Endothelial cell of umbilical vein (primary cell): ENCODE results near the gene CCDC188. TPM values are rescaled to one million over a fixed set of nuclear protein-coding genes. Genes with fewer than 3 reads are reported as not detected.

ENCODE experiments used
- BruUV-seq: library from RNA; stranded (reverse); fragments of 400-500 nt; replicated peaks from 2 replicates; lab custom pipeline; 2021; lab: Mats Ljungman, UMichigan
- CTCF ChIA-PET: fragments of 300-600, 350-600 bp; sonication (Branson Sonifier 250); formaldehyde crosslinking; loops from one replicate; lab custom pipeline; 2021; ENCODE audit warnings: antibody characterized with exemption, inconsistent platforms; lab: Charles Lee
- POLR2A ChIA-PET: fragments of 300-600, 350-600 bp; sonication (Branson Sonifier 250); formaldehyde crosslinking; loops from one replicate; lab custom pipeline; 2021; ENCODE audit warnings: antibody characterized with exemption, inconsistent platforms; lab: Charles Lee
- DNase-seq: peaks from one replicate; pipeline ENCODE4 v3.0.0-alpha.2; 2011; ENCODE audit warnings: low read depth, low spot score
- FAIRE-seq: peaks from 2 replicates; lab custom pipeline; 2011; peaks lifted over from hg19 to GRCh38; lab: Jason Lieb, UNC
- H2AFZ ChIP-seq: 2 replicates; pipeline ENCODE4 v1.6.0; 2012; ENCODE audit warnings: low read depth, low read length, control low read depth, inconsistent platforms
- H3K27ac ChIP-seq: 2 replicates; pipeline ENCODE4 v1.5.1; 2011; ENCODE audit warnings: low read depth, mild to moderate bottlenecking, control low read depth, low read length, moderate library complexity; ENCODE audit not compliant: insufficient read depth
- H3K27me3 ChIP-seq, 2 experiments: 2 replicates each; pipeline versions ENCODE4 v1.6.0 to v1.6.1; 2011; ENCODE audit warnings: low read length in 2 of 2, mixed read lengths in 1 of 2; ENCODE audit not compliant: control insufficient read depth in 2 of 2, insufficient read depth in 2 of 2
- H3K36me3 ChIP-seq, 2 experiments: 2 replicates in 1 of 2; 3 replicates in 1 of 2; pipeline ENCODE4 v1.5.1; 2011; ENCODE audit warnings: low read length in 2 of 2, mild to moderate bottlenecking in 1 of 2, moderate library complexity in 1 of 2; ENCODE audit not compliant: control insufficient read depth in 2 of 2, insufficient read depth in 2 of 2; ENCODE audit errors: extremely low read depth in 1 of 2
- H3K4me1 ChIP-seq: 3 replicates; pipeline ENCODE4 v1.5.1; 2011; ENCODE audit warnings: mild to moderate bottlenecking, low read length; ENCODE audit not compliant: control insufficient read depth, insufficient read depth; ENCODE audit errors: extremely low read depth
- H3K4me2 ChIP-seq: 2 replicates; pipeline ENCODE4 v1.6.1; 2011; ENCODE audit warnings: low read length, control low read depth, mixed read lengths; ENCODE audit not compliant: insufficient read depth
- H3K4me3 ChIP-seq, 3 experiments: fragments of 200-600 bp in 1 of 3; sonication (generic), shearing (Covaris generic) in 1 of 3; replicated peaks in 1 of 3; 2 replicates each; pipeline ENCODE4 v1.5.1; 2011 to 2016; ENCODE audit warnings: control low read depth in 3 of 3, low read length in 3 of 3, mild to moderate bottlenecking in 2 of 3, inconsistent platforms in 1 of 3, low read depth in 1 of 3, moderate library complexity in 1 of 3; ENCODE audit not compliant: insufficient read depth in 1 of 3
- H3K79me2 ChIP-seq: 2 replicates; pipeline ENCODE4 v1.6.0; 2012; ENCODE audit warnings: low read length, inconsistent platforms; ENCODE audit not compliant: control insufficient read depth, insufficient read depth
- H3K9ac ChIP-seq: replicated peaks from 2 replicates; pipeline ENCODE3; 2011; ENCODE audit warnings: low read length, control low read depth; ENCODE audit not compliant: insufficient read depth; ENCODE audit errors: extremely low read depth
- H3K9me1 ChIP-seq: replicated peaks from 3 replicates; pipeline ENCODE4 v1.6.0; 2011; ENCODE audit warnings: mild to moderate bottlenecking, low read length; ENCODE audit not compliant: control insufficient read depth, insufficient read depth; ENCODE audit errors: extremely low read depth
- H3K9me3 ChIP-seq: replicated peaks from 2 replicates; pipeline ENCODE4 v1.5.1; 2012; ENCODE audit warnings: low read length, inconsistent platforms; ENCODE audit not compliant: control insufficient read depth, insufficient read depth
- H4K20me1 ChIP-seq: replicated peaks from 2 replicates; pipeline ENCODE3; 2011; ENCODE audit warnings: mild to moderate bottlenecking, low read length; ENCODE audit not compliant: control insufficient read depth, insufficient read depth; ENCODE audit errors: extremely low read depth
- FOS ChIP-seq: IDR thresholded peaks from 2 replicates; pipeline ENCODE4 v1.6.1; 2011; ENCODE audit warnings: mild to moderate bottlenecking, low read length, moderate library complexity, borderline replicate concordance; ENCODE audit not compliant: insufficient read depth
- JUN ChIP-seq: IDR thresholded peaks from 2 replicates; pipeline ENCODE4 v1.6.1; 2011; ENCODE audit warnings: borderline replicate concordance, low read depth; ENCODE audit not compliant: insufficient read length, insufficient read depth
- dilution Hi-C: fragments of 300-500 bp; cut with MboI; formaldehyde crosslinking; loops from one replicate; pipeline ENCODE4 v1.15.0; 2019; ENCODE audit warnings: low sequenced_read_pairs; ENCODE audit not compliant: extremely low pct_ligation_motif_present
- intact Hi-C: fragments of 100-400 bp; cut with micrococcal nuclease; formaldehyde crosslinking; loops from one replicate; pipeline ENCODE4 v1.10.0; 2022
- polyA plus RNA-seq, 4 experiments: library from polyadenylated mRNA; depleted of rRNA in 3 of 4; stranded (reverse) in 3 of 4; unstranded in 1 of 4; fragments of >200 nt; gene quantifications; 2 replicates each; pipeline versions ENCODE4 v1.2.1 to v1.2.3, GENCODE V29; 2011 to 2012; ENCODE audit warnings: missing spikeins in 1 of 4
- total RNA-seq: library from RNA; stranded (reverse); gene quantifications from 2 replicates; pipeline ENCODE4 v1.2.3, GENCODE V29; 2021
- TF ChIP-seq, protein P1 (sequence below), 2 donors: IDR thresholded peaks; 1 replicate in 1 of 2; 2 replicates in 1 of 2; pipeline ENCODE4 v1.5.1; 2011; ENCODE audit warnings: low read length in 2 of 2, mild to moderate bottlenecking in 2 of 2, moderate library complexity in 2 of 2, control low read depth in 1 of 2, inconsistent platforms in 1 of 2, low read depth in 1 of 2; ENCODE audit not compliant: insufficient read depth in 1 of 2; ENCODE audit errors: extremely low read depth in 1 of 2

Gene CCDC188
- total and polyA plus RNA-seq, 2 donors (not counting 3 experiments of a cell fraction or from before 2014, with no cell fraction given): 9.4 to 9.8 TPM

DNA sequence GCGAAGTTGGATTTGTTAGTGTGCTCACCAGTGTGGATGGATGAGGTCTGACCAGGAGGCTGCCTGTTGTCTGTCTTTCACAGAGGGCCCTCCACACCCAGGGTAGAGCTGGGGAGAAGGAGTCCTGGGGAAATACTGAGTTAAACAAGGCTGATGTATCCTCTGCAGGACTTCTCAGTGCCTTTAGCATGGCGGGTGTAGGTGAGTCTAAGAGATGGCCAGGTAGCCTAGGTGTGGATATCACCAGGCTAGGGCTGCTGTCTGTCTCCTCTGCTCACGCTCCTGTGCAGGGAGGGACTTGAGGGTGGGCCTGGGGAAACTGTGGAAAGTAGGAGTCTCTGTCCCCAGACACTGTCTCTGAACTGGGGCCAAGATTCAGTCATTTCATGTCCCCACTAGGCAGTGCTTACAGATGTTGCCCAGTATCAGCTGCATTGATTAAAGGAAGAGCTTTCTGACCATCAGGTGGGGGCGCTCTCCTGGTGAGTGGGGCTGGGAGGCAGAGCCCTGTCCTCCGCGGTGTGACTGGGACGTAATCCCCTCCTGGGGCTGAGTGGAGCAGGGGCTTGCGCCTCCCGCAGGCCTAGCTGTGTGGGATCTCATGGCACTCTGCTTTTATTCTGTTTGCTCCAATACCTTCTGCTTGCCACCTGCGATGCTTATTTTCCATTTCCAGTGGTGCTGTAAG is 35.5 kb upstream of the CCDC188 start:
- no peaks in the 10 kb centered on the region for H4K20me1 ChIP-seq
- intact Hi-C loops (no loop called here), dilution Hi-C loops (no loop called here)
- H3K9me3 ChIP-seq: no peaks in the 10 kb centered on the region
- H3K27me3 ChIP-seq: no peaks in the 10 kb centered on the region
- FAIRE-seq: no peak
- POLR2A ChIA-PET: no interaction called here
- H2AFZ ChIP-seq: no peak overlapping the region
- no peak overlapping the region for H3K27ac ChIP-seq
- H3K4me2 ChIP-seq: no peak overlapping the region
- DNase-seq: peak; percentile 10
- no peaks in the 10 kb centered on the region for H3K79me2 ChIP-seq
- H3K9me1 ChIP-seq: no peaks in the 10 kb centered on the region
- TF ChIP-seq FOS: no peak
- TF ChIP-seq, protein P1, sequence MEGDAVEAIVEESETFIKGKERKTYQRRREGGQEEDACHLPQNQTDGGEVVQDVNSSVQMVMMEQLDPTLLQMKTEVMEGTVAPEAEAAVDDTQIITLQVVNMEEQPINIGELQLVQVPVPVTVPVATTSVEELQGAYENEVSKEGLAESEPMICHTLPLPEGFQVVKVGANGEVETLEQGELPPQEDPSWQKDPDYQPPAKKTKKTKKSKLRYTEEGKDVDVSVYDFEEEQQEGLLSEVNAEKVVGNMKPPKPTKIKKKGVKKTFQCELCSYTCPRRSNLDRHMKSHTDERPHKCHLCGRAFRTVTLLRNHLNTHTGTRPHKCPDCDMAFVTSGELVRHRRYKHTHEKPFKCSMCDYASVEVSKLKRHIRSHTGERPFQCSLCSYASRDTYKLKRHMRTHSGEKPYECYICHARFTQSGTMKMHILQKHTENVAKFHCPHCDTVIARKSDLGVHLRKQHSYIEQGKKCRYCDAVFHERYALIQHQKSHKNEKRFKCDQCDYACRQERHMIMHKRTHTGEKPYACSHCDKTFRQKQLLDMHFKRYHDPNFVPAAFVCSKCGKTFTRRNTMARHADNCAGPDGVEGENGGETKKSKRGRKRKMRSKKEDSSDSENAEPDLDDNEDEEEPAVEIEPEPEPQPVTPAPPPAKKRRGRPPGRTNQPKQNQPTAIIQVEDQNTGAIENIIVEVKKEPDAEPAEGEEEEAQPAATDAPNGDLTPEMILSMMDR (IDR thresholded peaks at IDR 0.05; ENCODE audit: extremely low read depth in 1 of 2, insufficient read depth in 1 of 2, low read depth in 1 of 2, low read length in 2 of 2): peak in 1 of 2 donors; percentile 33
- no peaks in the 10 kb centered on the region for H3K4me1 ChIP-seq
- no TSS peak for BruUV-seq
- H3K36me3 ChIP-seq: no peaks in the 10 kb centered on the region
- CTCF ChIA-PET: interaction anchor here (0.6 to 1.1 kb wide), 4 partner anchors 29 to 131 kb away, joined by 3 to 6 read pairs (median 3); no protein-coding TSS in a partner anchor
- H3K9ac ChIP-seq: no peak overlapping the region
- no peak overlapping the region for H3K4me3 ChIP-seq

DNA sequence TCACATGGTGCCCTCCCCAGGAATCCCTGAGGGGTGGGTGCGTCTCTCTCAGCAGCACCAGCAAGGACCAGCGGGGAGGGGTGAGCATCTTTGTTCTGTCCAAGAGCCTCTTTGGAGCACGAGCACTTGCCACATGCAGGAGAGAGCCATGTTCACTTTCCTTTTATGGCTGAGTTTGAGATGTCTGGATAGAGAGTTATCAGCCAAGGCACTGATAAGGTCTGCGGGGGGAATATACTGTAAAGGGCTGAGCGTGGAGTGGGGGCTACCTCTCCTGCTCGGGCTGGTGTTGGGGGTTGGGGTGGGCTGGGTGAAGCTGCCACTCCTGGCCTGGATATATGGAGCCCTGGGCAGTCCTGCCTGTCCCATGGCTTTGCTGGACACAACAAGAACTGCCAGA is 34.9 kb upstream of the CCDC188 start:
- H3K79me2 ChIP-seq: no peaks in the 10 kb centered on the region
- no peaks in the 10 kb centered on the region for H4K20me1 ChIP-seq
- dilution Hi-C loops: no loop called here
- no peak overlapping the region for H2AFZ ChIP-seq
- H3K27me3 ChIP-seq: no peaks in the 10 kb centered on the region
- POLR2A ChIA-PET: no interaction called here
- TF ChIP-seq JUN: no peak
- no peak for TF ChIP-seq FOS
- no TSS peak for BruUV-seq
- CTCF ChIA-PET: no interaction called here
- H3K36me3 ChIP-seq: no peaks in the 10 kb centered on the region
- H3K9me1 ChIP-seq: no peaks in the 10 kb centered on the region
- H3K4me2 ChIP-seq: no peak overlapping the region
- intact Hi-C loops: no loop called here
- no peak overlapping the region for H3K27ac ChIP-seq
- no peak overlapping the region for H3K4me3 ChIP-seq
- no peak for DNase-seq
- H3K4me1 ChIP-seq: no peaks in the 10 kb centered on the region
- no peaks in the 10 kb centered on the region for H3K9me3 ChIP-seq
- FAIRE-seq: no peak
- H3K9ac ChIP-seq: no peak overlapping the region
